Activated CD8-positive, alpha-beta memory T cell treated with anti-CD3 and anti-CD28 coated beads, Interleukin-2, amount 10 ng/mL, durations not matched to agents 7 days and 5 days (primary cell): ENCODE data around the gene HEMGN. TPM values are rescaled to one million over a fixed set of nuclear protein-coding genes. Genes with fewer than 3 reads are reported as not detected.

Source experiments
- ATAC-seq: fragments of 150-1000 bp; cut with Tn5 transposase; one replicate; pipeline ENCODE4 v1.10.0; 2021; ENCODE audit warnings: moderate library complexity
- CTCF ChIA-PET: fragments of 350-600 bp; sonication (Branson Sonifier 250); formaldehyde crosslinking; loops from one replicate; lab custom pipeline; 2021; ENCODE audit warnings: antibody characterized with exemption; lab: Charles Lee
- DNase-seq: peaks from one replicate; pipeline ENCODE4 v3.0.0-alpha.2; 2020
- H3K27ac Mint-ChIP-seq: one replicate; pipeline ENCODE4 v1.8.0; 2021; ENCODE audit warnings: mild to moderate bottlenecking, mixed read lengths
- H3K27me3 Mint-ChIP-seq: one replicate; pipeline ENCODE4 v1.8.0; 2021; ENCODE audit warnings: mixed read lengths
- H3K36me3 Mint-ChIP-seq: one replicate; pipeline ENCODE4 v1.8.0; 2021; ENCODE audit warnings: mild to moderate bottlenecking, mixed read lengths
- H3K4me1 Mint-ChIP-seq: one replicate; pipeline ENCODE4 v1.8.0; 2021; ENCODE audit warnings: mixed read lengths
- H3K4me3 Mint-ChIP-seq: one replicate; pipeline ENCODE4 v1.8.0; 2021; ENCODE audit warnings: mild to moderate bottlenecking, moderate library complexity, mixed read lengths
- H3K9me3 Mint-ChIP-seq: one replicate; pipeline ENCODE4 v1.8.0; 2022; ENCODE audit warnings: low read depth, mixed read lengths
- total RNA-seq, 2 experiments: library from RNA; stranded (reverse); gene quantifications; one replicate each; pipeline ENCODE4 v1.2.3, GENCODE V29; 2021

HEMGN gene
- total RNA-seq = under 1 TPM; 0.23 to 0.47 TPM

GRCh38 chr9:97938081-97938644 lies at the start of gene HEMGN:
HEMGN (minus strand) TSS chr9:97938172; CDS start chr9:97938136, 36 bp downstream.
- Mint-ChIP-seq H3K9me3 (no peaks in the 10 kb centered on the region), H3K4me1 (peaks cover 16% of the 10 kb centered on the region), H3K36me3 (no peaks in the 10 kb centered on the region), H3K27ac (peak within 1 kb of the TSS; percentile 40), H3K4me3 (no peak within 1 kb of the TSS), H3K27me3 (no peaks in the 10 kb centered on the region)
- DNase-seq = peak; percentile 59
- CTCF ChIA-PET = interaction anchor here (1.0 to 5.3 kb wide), 3 partner anchors 12 to 45 kb away, joined by 4 to 31 read pairs (median 6); partner anchors contain the start of genes ANP32B and TRMO
- peak; percentile 66 for ATAC-seq

GRCh38 chr9:97987487-97987886 lies 49.5 kb upstream of the HEMGN start:
- no peak for DNase-seq
- Mint-ChIP-seq H3K9me3 (no peaks in the 10 kb centered on the region), H3K27ac (peak overlapping the region; percentile 14), H3K36me3 (peaks cover 15% of the 10 kb centered on the region), H3K27me3 (no peaks in the 10 kb centered on the region), H3K4me1 (peaks cover 64% of the 10 kb centered on the region), H3K4me3 (no peak overlapping the region)
- no peak for ATAC-seq
- CTCF ChIA-PET = interaction anchor here (0.6 to 9.1 kb wide), 5 partner anchors 10 to 132 kb away, joined by 3 to 99 read pairs (median 3); partner anchors contain the start of genes TRIM14 and TRMO

- no peaks in the 10 kb centered on the region for H3K9me3 Mint-ChIP-seq
- ATAC-seq = peak; percentile 1
- H3K36me3 Mint-ChIP-seq = peaks cover 16% of the 10 kb centered on the region
- peak overlapping the region; percentile 93 for H3K27ac Mint-ChIP-seq
- no peaks in the 10 kb centered on the region for H3K27me3 Mint-ChIP-seq
- peak; percentile 66 for DNase-seq
- CTCF ChIA-PET = interaction anchor here (0.8 to 9.1 kb wide), 6 partner anchors 12 to 62 kb away, joined by 3 to 99 read pairs (median 5); partner anchors contain the start of gene TRMO
- H3K4me3 Mint-ChIP-seq = peak overlapping the region; percentile 75
- H3K4me1 Mint-ChIP-seq = peaks cover 53% of the 10 kb centered on the region
Observed at GRCh38 chr9:97985058-97985861, 47.3 kb upstream of the HEMGN start.

GRCh38 chr9:97984188-97985057 lies 46.5 kb upstream of the HEMGN start:
- Mint-ChIP-seq H3K36me3 (peaks cover 16% of the 10 kb centered on the region), H3K4me1 (peaks cover 47% of the 10 kb centered on the region), H3K27ac (peak overlapping the region; percentile 84), H3K4me3 (peak overlapping the region; percentile 75), H3K27me3 (no peaks in the 10 kb centered on the region), H3K9me3 (no peaks in the 10 kb centered on the region)
- peak; percentile 31 for ATAC-seq
- DNase-seq = peak; percentile 78
- CTCF ChIA-PET = interaction anchor here (1.0 to 9.1 kb wide), 12 partner anchors 7 to 271 kb away, joined by 3 to 99 read pairs (median 6); partner anchors contain the start of genes HEMGN, TBC1D2 and TRMO

- Mint-ChIP-seq H3K4me1 (peaks cover 40% of the 10 kb centered on the region), H3K27me3 (no peaks in the 10 kb centered on the region), H3K36me3 (peaks cover 14% of the 10 kb centered on the region), H3K9me3 (no peaks in the 10 kb centered on the region), H3K27ac (peak overlapping the region; percentile 86), H3K4me3 (peak overlapping the region; percentile 79)
- ATAC-seq (peak; percentile 16), DNase-seq (peak; percentile 60)
- CTCF ChIA-PET = interaction anchor here (1.0 to 9.1 kb wide), 17 partner anchors 8 to 272 kb away, joined by 3 to 99 read pairs (median 5); partner anchors contain the start of genes HEMGN, TBC1D2 and TRMO
Observed at GRCh38 chr9:97983589-97984187, 45.7 kb upstream of the HEMGN start.

GRCh38 chr9:97982683-97983588 lies 45.0 kb upstream of the HEMGN start, which contains the start of gene ANP32B:
ANP32B (plus strand) TSS chr9:97983341; CDS start chr9:97983556, 215 bp downstream.
- peak within 1 kb of the TSS; percentile 86 for H3K27ac Mint-ChIP-seq
- peaks cover 14% of the 10 kb centered on the region for H3K36me3 Mint-ChIP-seq

GRCh38 chr9:97981846-97982682 lies 44.1 kb upstream of the HEMGN start:
- no peaks in the 10 kb centered on the region for H3K27me3 Mint-ChIP-seq
- no peak for DNase-seq
- no peak for ATAC-seq
- CTCF ChIA-PET = interaction anchor here (0.6 to 9.1 kb wide), 16 partner anchors 8 to 393 kb away, joined by 3 to 99 read pairs (median 4); partner anchors contain the start of gene TRMO
- H3K4me3 Mint-ChIP-seq = peak overlapping the region; percentile 79
- H3K4me1 Mint-ChIP-seq = peaks cover 26% of the 10 kb centered on the region
- peak overlapping the region; percentile 83 for H3K27ac Mint-ChIP-seq
- no peaks in the 10 kb centered on the region for H3K9me3 Mint-ChIP-seq
- H3K36me3 Mint-ChIP-seq = peaks cover 12% of the 10 kb centered on the region

More at GRCh38 chr9:97982683-97983588, 45.0 kb upstream of the HEMGN start, which contains the start of gene ANP32B:
- H3K27me3 Mint-ChIP-seq = no peaks in the 10 kb centered on the region
- peaks cover 34% of the 10 kb centered on the region for H3K4me1 Mint-ChIP-seq
- H3K4me3 Mint-ChIP-seq = peak within 1 kb of the TSS; percentile 79
- H3K9me3 Mint-ChIP-seq = no peaks in the 10 kb centered on the region
- CTCF ChIA-PET = interaction anchor here (0.7 to 9.1 kb wide), 22 partner anchors 9 to 273 kb away, joined by 3 to 99 read pairs (median 4); partner anchors contain the start of genes HEMGN, TBC1D2 and TRMO
- DNase-seq = peak; percentile 96
- peak; percentile 85 for ATAC-seq

GRCh38 chr9:97980918-97981845 lies 43.2 kb upstream of the HEMGN start:
- no peak for DNase-seq
- no peaks in the 10 kb centered on the region for H3K9me3 Mint-ChIP-seq
- peak overlapping the region; percentile 5 for H3K4me3 Mint-ChIP-seq
- CTCF ChIA-PET = interaction anchor here (0.6 to 9.1 kb wide), 7 partner anchors 10 to 392 kb away, joined by 3 to 99 read pairs (median 4); partner anchors contain the start of gene TRMO
- H3K27me3 Mint-ChIP-seq = no peaks in the 10 kb centered on the region
- H3K36me3 Mint-ChIP-seq = peaks cover 7% of the 10 kb centered on the region
- H3K27ac Mint-ChIP-seq = peak overlapping the region; percentile 50
- ATAC-seq = no peak
- peaks cover 18% of the 10 kb centered on the region for H3K4me1 Mint-ChIP-seq

- ATAC-seq = no peak
- CTCF ChIA-PET = interaction anchor here (1.3 to 9.1 kb wide), 4 partner anchors 9 to 58 kb away, joined by 4 to 99 read pairs (median 4); partner anchors contain the start of gene TRMO
- H3K4me1 Mint-ChIP-seq = peaks cover 13% of the 10 kb centered on the region
- no peaks in the 10 kb centered on the region for H3K9me3 Mint-ChIP-seq
- no peak overlapping the region for H3K4me3 Mint-ChIP-seq
- H3K27ac Mint-ChIP-seq = no peak overlapping the region
- no peaks in the 10 kb centered on the region for H3K27me3 Mint-ChIP-seq
- no peak for DNase-seq
- peaks cover 4% of the 10 kb centered on the region for H3K36me3 Mint-ChIP-seq
Observed at GRCh38 chr9:97980479-97980803, 42.5 kb upstream of the HEMGN start.
